Stimulated activated naive CD8-positive, alpha-beta T cell treated with anti-CD3 and anti-CD28 coated beads, Interleukin-15, Interleukin-2, amounts not matched to agents 100 ng/mL and 50 ng/mL, for 24 hours (primary cell): ENCODE data around the gene METAP2.

Experiments
- H3K27ac Mint-ChIP-seq: one replicate; pipeline ENCODE4 v1.8.0; 2021; ENCODE audit warnings: mild to moderate bottlenecking, mixed read lengths
- H3K27me3 Mint-ChIP-seq: one replicate; pipeline ENCODE4 v1.8.0; 2021; ENCODE audit warnings: mixed read lengths
- H3K36me3 Mint-ChIP-seq: one replicate; pipeline ENCODE4 v1.8.0; 2021; ENCODE audit warnings: low read depth, mixed read lengths
- H3K4me1 Mint-ChIP-seq: one replicate; pipeline ENCODE4 v1.8.0; 2021; ENCODE audit warnings: low read depth, mixed read lengths
- H3K4me3 Mint-ChIP-seq: one replicate; pipeline ENCODE4 v1.8.0; 2021; ENCODE audit warnings: mild to moderate bottlenecking, mixed read lengths
- H3K9me3 Mint-ChIP-seq: one replicate; pipeline ENCODE4 v1.8.0; 2021; ENCODE audit warnings: mixed read lengths

METAP2 gene

DNA sequence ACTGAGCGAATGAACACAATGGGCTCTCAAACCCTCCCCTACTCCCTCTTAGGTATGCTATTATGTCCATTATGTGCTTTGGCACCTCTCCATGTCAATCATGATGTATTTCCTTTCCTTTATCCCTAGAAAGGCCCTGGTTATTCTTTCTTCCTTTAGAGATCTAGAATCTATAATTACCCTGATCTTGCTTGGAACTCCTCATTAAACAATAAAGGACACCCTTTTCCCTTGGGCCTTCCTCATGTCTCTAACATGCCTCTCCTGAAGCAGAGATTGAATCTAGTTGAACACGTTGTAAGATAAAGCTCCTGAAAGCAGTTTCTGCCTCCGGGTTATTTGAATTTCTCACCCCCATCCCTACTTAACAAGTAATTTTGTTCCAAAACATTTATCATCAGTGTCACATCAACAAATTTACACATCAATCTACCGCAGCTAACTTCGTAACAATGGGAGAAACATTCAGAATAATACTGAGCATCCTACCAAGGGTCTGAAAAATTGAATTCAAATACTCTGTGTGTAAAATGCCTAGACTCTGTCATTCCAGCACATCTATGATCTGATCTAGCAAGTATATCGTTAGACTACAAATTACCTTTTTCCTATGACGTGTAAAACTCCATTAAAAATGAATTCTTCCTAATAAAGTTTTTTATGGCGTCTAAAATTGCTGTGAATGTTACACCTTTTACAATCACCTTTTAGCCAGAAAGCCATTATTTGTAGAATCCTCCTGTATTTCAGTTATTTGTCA is 72.0 kb downstream of the METAP2 start:
- peaks cover 3% of the 10 kb centered on the region for H3K27me3 Mint-ChIP-seq
- H3K9me3 Mint-ChIP-seq = peaks cover 7% of the 10 kb centered on the region
- no peak overlapping the region for H3K27ac Mint-ChIP-seq
- H3K36me3 Mint-ChIP-seq = peaks cover 8% of the 10 kb centered on the region
- H3K4me3 Mint-ChIP-seq = no peak overlapping the region
- H3K4me1 Mint-ChIP-seq = peaks cover 43% of the 10 kb centered on the region

- Mint-ChIP-seq H3K27ac (no peak overlapping the region), H3K4me1 (peaks cover 48% of the 10 kb centered on the region), H3K27me3 (peaks cover 3% of the 10 kb centered on the region), H3K4me3 (no peak overlapping the region), H3K9me3 (peaks cover 7% of the 10 kb centered on the region), H3K36me3 (peaks cover 8% of the 10 kb centered on the region)
These were observed 72.5 kb downstream of the METAP2 start for GRCh38 chr12:95546491-95546813.

GRCh38 chr12:95547522-95548055 is 73.6 kb downstream of the METAP2 start:
- Mint-ChIP-seq H3K4me3 (peak overlapping the region; percentile 90), H3K27me3 (peaks cover 3% of the 10 kb centered on the region), H3K27ac (peak overlapping the region; percentile 84), H3K4me1 (peaks cover 59% of the 10 kb centered on the region), H3K9me3 (peaks cover 7% of the 10 kb centered on the region), H3K36me3 (peaks cover 8% of the 10 kb centered on the region)

- peaks cover 7% of the 10 kb centered on the region for H3K9me3 Mint-ChIP-seq
- peaks cover 3% of the 10 kb centered on the region for H3K27me3 Mint-ChIP-seq
- peaks cover 63% of the 10 kb centered on the region for H3K4me1 Mint-ChIP-seq
- peaks cover 8% of the 10 kb centered on the region for H3K36me3 Mint-ChIP-seq
- H3K4me3 Mint-ChIP-seq = peak overlapping the region; percentile 90
- peak overlapping the region; percentile 84 for H3K27ac Mint-ChIP-seq
These were observed 74.1 kb downstream of the METAP2 start for GRCh38 chr12:95548056-95548538.

- Mint-ChIP-seq H3K27ac (peak overlapping the region; percentile 78), H3K27me3 (peaks cover 3% of the 10 kb centered on the region), H3K36me3 (peaks cover 8% of the 10 kb centered on the region), H3K4me1 (peaks cover 70% of the 10 kb centered on the region), H3K4me3 (peak overlapping the region; percentile 90), H3K9me3 (peaks cover 7% of the 10 kb centered on the region)
These were observed 74.8 kb downstream of the METAP2 start for GRCh38 chr12:95548539-95549391.

GRCh38 chr12:95549392-95550084 is 75.6 kb downstream of the METAP2 start:
- Mint-ChIP-seq H3K27ac (peak overlapping the region; percentile 78), H3K27me3 (peaks cover 3% of the 10 kb centered on the region), H3K9me3 (peaks cover 7% of the 10 kb centered on the region), H3K4me1 (peaks cover 78% of the 10 kb centered on the region), H3K4me3 (peak overlapping the region; percentile 90), H3K36me3 (peaks cover 8% of the 10 kb centered on the region)

- Mint-ChIP-seq H3K4me3 (peak within 1 kb of the TSS; percentile 81), H3K9me3 (peaks cover 7% of the 10 kb centered on the region), H3K27me3 (peaks cover 3% of the 10 kb centered on the region), H3K4me1 (peaks cover 71% of the 10 kb centered on the region), H3K27ac (peak within 1 kb of the TSS; percentile 88), H3K36me3 (peaks cover 8% of the 10 kb centered on the region)
These were observed 77.4 kb downstream of the METAP2 start, which contains the start of gene USP44 for GRCh38 chr12:95551305-95551704. Gene USP44, minus strand, starts transcription at chr12:95551476. Its CDS starts 17,220 bp downstream, at chr12:95534256.

- peaks cover 3% of the 10 kb centered on the region for H3K27me3 Mint-ChIP-seq
- peaks cover 64% of the 10 kb centered on the region for H3K4me1 Mint-ChIP-seq
- H3K36me3 Mint-ChIP-seq = peaks cover 8% of the 10 kb centered on the region
- H3K4me3 Mint-ChIP-seq = peak overlapping the region; percentile 81
- peak overlapping the region; percentile 88 for H3K27ac Mint-ChIP-seq
- H3K9me3 Mint-ChIP-seq = peaks cover 7% of the 10 kb centered on the region
These were observed 78.1 kb downstream of the METAP2 start for GRCh38 chr12:95551913-95552516.

DNA sequence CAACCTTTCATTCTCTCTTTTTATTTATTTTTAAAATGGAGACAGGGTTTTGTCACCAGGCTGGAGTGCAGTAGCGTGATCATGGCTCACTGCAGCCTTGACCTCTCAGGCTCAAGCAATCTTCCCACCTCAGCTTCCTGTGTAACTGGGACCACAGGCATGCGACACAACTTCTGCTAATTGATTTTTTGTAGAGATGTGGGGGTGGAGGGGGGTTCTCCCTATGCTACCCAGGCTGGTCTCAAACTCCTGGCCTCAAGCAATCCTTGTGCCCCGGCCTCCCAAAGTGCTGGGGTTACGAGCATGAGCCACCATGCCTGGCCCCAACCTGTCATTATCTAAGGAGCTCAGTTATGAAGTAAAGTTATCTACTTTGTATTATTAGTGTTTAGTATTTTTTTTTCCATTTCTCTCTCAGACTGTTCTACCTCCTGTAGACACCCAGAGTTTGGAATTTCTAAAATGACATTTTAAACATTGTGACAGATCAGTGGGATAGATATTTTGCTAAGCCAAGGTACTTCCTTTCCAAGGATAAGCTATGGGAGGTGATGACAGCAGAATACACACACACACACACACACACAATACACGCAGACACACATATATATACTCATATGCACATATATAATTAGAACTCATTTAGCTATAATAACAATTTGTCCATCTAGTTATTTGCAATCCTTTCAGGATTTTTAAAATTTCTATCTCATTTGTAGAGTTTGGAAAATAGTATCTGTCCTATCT is 79.4 kb downstream of the METAP2 start:
- Mint-ChIP-seq H3K4me1 (peaks cover 55% of the 10 kb centered on the region), H3K27me3 (peaks cover 3% of the 10 kb centered on the region), H3K36me3 (peaks cover 8% of the 10 kb centered on the region), H3K9me3 (peaks cover 7% of the 10 kb centered on the region), H3K4me3 (peak overlapping the region; percentile 81), H3K27ac (peak overlapping the region; percentile 88)

DNA sequence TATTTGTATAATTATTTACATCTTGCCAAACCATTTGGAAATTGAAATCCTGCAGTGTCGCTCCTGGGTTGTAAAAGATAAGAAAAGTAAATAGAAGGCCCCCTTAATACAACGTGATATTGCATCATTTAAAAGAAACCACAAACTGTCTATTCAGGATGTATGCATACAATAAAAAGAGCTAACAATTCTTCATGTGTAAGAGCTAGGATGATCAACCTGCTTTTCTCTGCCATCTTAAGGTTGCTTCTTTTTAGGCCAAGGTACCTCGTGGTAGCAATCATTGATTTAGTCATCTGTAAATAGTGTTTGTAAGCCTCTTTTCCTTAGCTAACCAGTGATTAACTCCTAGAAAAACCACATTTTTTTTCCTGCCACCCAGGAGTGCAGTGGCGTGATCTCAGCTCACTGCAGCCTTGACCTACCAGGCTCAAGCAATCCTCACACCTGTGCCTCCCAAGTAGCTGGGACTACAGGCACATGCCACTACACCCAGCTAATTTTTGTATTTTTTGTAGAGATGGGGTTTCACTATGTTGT is 80.7 kb downstream of the METAP2 start:
- H3K27ac Mint-ChIP-seq = peak overlapping the region; percentile 47
- H3K36me3 Mint-ChIP-seq = peaks cover 2% of the 10 kb centered on the region
- H3K4me3 Mint-ChIP-seq = peak overlapping the region; percentile 36
- H3K9me3 Mint-ChIP-seq = peaks cover 1% of the 10 kb centered on the region
- peaks cover 1% of the 10 kb centered on the region for H3K27me3 Mint-ChIP-seq
- peaks cover 49% of the 10 kb centered on the region for H3K4me1 Mint-ChIP-seq

DNA sequence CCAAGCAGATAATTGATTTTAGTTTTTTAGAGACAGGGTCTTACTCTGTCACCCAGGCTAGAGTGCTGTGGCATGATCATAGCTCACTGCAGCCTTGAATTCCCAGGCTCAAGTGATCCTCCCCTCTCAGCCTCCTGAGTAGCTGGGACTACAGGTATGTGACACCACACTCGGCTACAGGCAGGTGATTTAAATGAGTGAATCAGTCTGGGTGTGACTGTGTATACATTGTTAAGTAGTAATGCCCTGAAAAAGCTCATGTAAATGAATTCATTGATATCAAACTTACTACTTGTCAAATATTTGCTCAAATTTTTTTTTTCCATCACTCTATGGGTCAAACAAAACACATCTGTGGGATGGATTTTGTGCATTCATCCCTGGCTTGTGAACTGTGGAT is 83.7 kb downstream of the METAP2 start:
- Mint-ChIP-seq H3K27me3 (no peaks in the 10 kb centered on the region), H3K4me1 (peaks cover 25% of the 10 kb centered on the region), H3K36me3 (no peaks in the 10 kb centered on the region), H3K27ac (no peak overlapping the region), H3K9me3 (no peaks in the 10 kb centered on the region), H3K4me3 (no peak overlapping the region)
